Testis (tissue), 2 donors: ENCODE data around the gene VAMP4.

Experiments
- CTCF ChIP-seq, 3 experiments: fragments of 450-650 bp in 2 of 3; fragments of 200-600 bp in 1 of 3; sonication (generic) in 1 of 3; IDR thresholded peaks; one replicate each; pipeline ENCODE4 v1.5.1; 2016 to 2019; ENCODE audit warnings: antibody characterized with exemption in 3 of 3, mild to moderate bottlenecking in 2 of 3, moderate library complexity in 1 of 3
- POLR2A ChIP-seq: fragments of 450-650 bp; IDR thresholded peaks from one replicate; pipeline ENCODE4 v1.6.1; 2017; ENCODE audit warnings: antibody characterized with exemption, mild to moderate bottlenecking, moderate library complexity

GRCh38 chr1:171783816-171784530, 42.1 kb upstream of the VAMP4 start:
- TF ChIP-seq POLR2A (no peak), CTCF (IDR thresholded peaks at IDR 0.05) (no peak)
